Activated CD4-positive, alpha-beta T cell treated with anti-CD3 and anti-CD28 coated beads for 36 hours (primary cell): Measurements from ENCODE around the gene MSH3. TPM values are rescaled to one million over a fixed set of nuclear protein-coding genes. Genes with fewer than 3 reads are reported as not detected.
A peak's percentile ranks its signal among the peaks of the same experiment; 100 is the strongest.

Experiments used
- ATAC-seq: fragments of 200-7000 bp; cut with Tn5 transposase; one replicate; pipeline ENCODE4 v1.10.0; 2021; ENCODE audit warnings: mild to moderate bottlenecking, moderate library complexity
- CTCF ChIA-PET: fragments of 350-600 bp; sonication (Branson Sonifier 250); formaldehyde crosslinking; loops from one replicate; lab custom pipeline; 2021; ENCODE audit warnings: antibody characterized with exemption; lab: Charles Lee
- POLR2A ChIA-PET: fragments of 350-600 bp; sonication (Branson Sonifier 250); formaldehyde crosslinking; loops from one replicate; lab custom pipeline; 2021; ENCODE audit warnings: antibody characterized with exemption, inconsistent platforms; lab: Charles Lee
- DNase-seq: peaks from one replicate; pipeline ENCODE4 v3.0.0-alpha.2; 2020
- H3K27ac Mint-ChIP-seq: one replicate; pipeline ENCODE4 v1.8.0; 2021; ENCODE audit warnings: mixed read lengths
- H3K27me3 Mint-ChIP-seq: one replicate; pipeline ENCODE4 v1.8.0; 2021; ENCODE audit warnings: mixed read lengths
- H3K36me3 Mint-ChIP-seq: one replicate; pipeline ENCODE4 v1.8.0; 2021; ENCODE audit warnings: low read depth, mixed read lengths
- H3K4me1 Mint-ChIP-seq: one replicate; pipeline ENCODE4 v1.8.0; 2021; ENCODE audit warnings: mixed read lengths
- H3K4me3 Mint-ChIP-seq: one replicate; pipeline ENCODE4 v1.8.0; 2021; ENCODE audit warnings: mild to moderate bottlenecking, moderate library complexity, mixed read lengths
- H3K9me3 Mint-ChIP-seq: one replicate; pipeline ENCODE4 v1.8.0; 2021; ENCODE audit warnings: low read depth, mixed read lengths
- intact Hi-C, 2 experiments: fragments of 100-400 bp; cut with DNase I in 1 of 2; cut with micrococcal nuclease in 1 of 2; formaldehyde crosslinking; loops; one replicate each; pipeline versions ENCODE4 v1.14.2 to v1.15.1; 2022 to 2024; cut with DNase I, micrococcal nuclease
- total RNA-seq, 2 experiments: library from RNA; stranded (reverse); gene quantifications; one replicate each; pipeline ENCODE4 v1.2.3, GENCODE V29; 2021

Gene MSH3
- total RNA-seq, 2 experiments from 2014 or later, result 25.6 to 27.1 TPM

DNA sequence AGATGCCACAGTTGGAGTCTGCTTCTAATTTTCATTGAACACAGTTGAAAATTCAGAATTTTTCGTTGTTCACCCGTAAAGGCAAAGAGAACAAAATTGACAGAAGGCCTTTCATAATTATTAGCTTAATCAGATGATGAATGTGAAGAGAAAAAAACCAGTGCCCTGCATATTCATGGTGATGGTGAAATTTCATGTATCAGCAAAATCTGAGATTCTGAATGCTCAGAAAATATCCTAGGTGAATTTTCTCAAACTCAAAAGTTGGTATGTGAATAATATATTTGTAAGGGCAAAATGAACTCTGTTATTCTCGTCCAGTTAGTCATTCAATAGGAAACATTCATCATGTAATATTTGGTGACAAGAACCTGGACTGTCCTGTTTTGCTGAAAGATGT is 136.2 kb downstream of the MSH3 start:
- CTCF ChIA-PET, result interaction anchor here (1.2 kb wide), 1 partner anchor 254 kb away, joined by 3 read pairs; no protein-coding TSS in a partner anchor
- no peak for DNase-seq
- ATAC-seq, result no peak
- Mint-ChIP-seq H3K27me3 (no peaks in the 10 kb centered on the region), H3K27ac (no peak overlapping the region), H3K9me3 (no peaks in the 10 kb centered on the region), H3K4me3 (no peak overlapping the region), H3K36me3 (peaks cover 14% of the 10 kb centered on the region), H3K4me1 (peaks cover 9% of the 10 kb centered on the region)
- intact Hi-C loops, result no loop called here
- POLR2A ChIA-PET, result no interaction called here

DNA sequence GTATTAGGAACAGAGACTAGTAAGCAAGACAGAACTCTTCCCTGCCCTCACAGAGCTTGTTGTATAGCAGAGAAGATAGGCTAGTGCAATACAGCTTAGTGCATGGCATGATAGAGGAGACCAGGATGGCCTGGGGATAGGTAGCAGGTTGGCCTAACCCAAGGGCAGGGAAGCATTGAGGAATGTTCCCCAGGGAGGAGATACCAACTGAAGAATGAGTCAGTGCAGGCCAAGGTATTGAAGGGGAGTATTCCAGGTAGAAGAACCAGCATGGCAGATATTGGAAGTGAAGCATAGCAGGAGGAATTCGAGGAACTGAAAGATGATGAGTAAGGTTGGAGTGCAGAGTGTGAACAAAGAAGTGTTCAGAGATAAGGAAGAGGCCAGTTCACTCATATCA is 138.9 kb downstream of the MSH3 start:
- H3K27me3 Mint-ChIP-seq, result no peaks in the 10 kb centered on the region

DNA sequence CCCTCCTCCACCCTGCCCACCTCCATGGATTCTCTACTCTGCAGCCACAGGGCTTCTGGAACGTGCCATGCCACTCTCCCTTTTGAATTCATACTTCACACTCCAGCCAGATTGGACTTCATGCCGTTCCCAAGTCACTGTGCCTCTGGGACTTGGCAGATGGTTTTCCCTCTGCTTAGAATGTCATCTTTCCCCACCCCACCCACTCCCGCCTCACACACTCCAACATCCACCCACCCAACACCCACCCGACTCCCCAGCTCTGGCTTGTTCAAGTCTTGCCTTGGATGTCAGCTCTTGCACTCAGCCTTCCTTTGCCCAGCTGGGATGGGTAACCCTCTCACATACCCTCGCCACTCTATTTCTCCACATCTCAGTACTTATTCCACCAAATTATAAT is 142.4 kb downstream of the MSH3 start:
- ATAC-seq, result no peak

More for the DNA sequence above, 138.9 kb downstream of the MSH3 start:
- no peak overlapping the region for H3K27ac Mint-ChIP-seq
- peaks cover 9% of the 10 kb centered on the region for H3K4me1 Mint-ChIP-seq
- H3K9me3 Mint-ChIP-seq, result no peaks in the 10 kb centered on the region
- ATAC-seq (no peak), DNase-seq (no peak)
- peaks cover 21% of the 10 kb centered on the region for H3K36me3 Mint-ChIP-seq
- ChIA-PET CTCF (no interaction called here), POLR2A (no interaction called here)
- intact Hi-C loops, result no loop called here
- no peak overlapping the region for H3K4me3 Mint-ChIP-seq

GRCh38 chr5:80797428-80798024 is 143.1 kb downstream of the MSH3 start:
- POLR2A ChIA-PET, result no interaction called here
- CTCF ChIA-PET, result no interaction called here
- intact Hi-C loops, result no loop called here
- H3K4me3 Mint-ChIP-seq, result no peak overlapping the region
- no peak overlapping the region for H3K27ac Mint-ChIP-seq
- H3K4me1 Mint-ChIP-seq, result no peaks in the 10 kb centered on the region
- no peaks in the 10 kb centered on the region for H3K27me3 Mint-ChIP-seq
- DNase-seq (no peak), ATAC-seq (no peak)
- H3K9me3 Mint-ChIP-seq, result no peaks in the 10 kb centered on the region
- H3K36me3 Mint-ChIP-seq, result peaks cover 19% of the 10 kb centered on the region

More for the DNA sequence above, 142.4 kb downstream of the MSH3 start:
- no peak for DNase-seq
- Mint-ChIP-seq H3K4me3 (no peak overlapping the region), H3K27ac (no peak overlapping the region), H3K4me1 (no peaks in the 10 kb centered on the region), H3K9me3 (no peaks in the 10 kb centered on the region), H3K27me3 (no peaks in the 10 kb centered on the region), H3K36me3 (peaks cover 21% of the 10 kb centered on the region)
- ChIA-PET CTCF (no interaction called here), POLR2A (no interaction called here)
- intact Hi-C loops, result no loop called here

- H3K4me1 Mint-ChIP-seq, result no peaks in the 10 kb centered on the region
- intact Hi-C loops, result no loop called here
- no peaks in the 10 kb centered on the region for H3K27me3 Mint-ChIP-seq
These were observed 143.7 kb downstream of the MSH3 start for GRCh38 chr5:80798166-80798565.

GRCh38 chr5:80798633-80799032 is 144.2 kb downstream of the MSH3 start:
- H3K27ac Mint-ChIP-seq, result no peak overlapping the region
- no peak overlapping the region for H3K4me3 Mint-ChIP-seq
- no peaks in the 10 kb centered on the region for H3K4me1 Mint-ChIP-seq
- intact Hi-C loops, result no loop called here
- no peak for ATAC-seq
- peaks cover 28% of the 10 kb centered on the region for H3K36me3 Mint-ChIP-seq
- DNase-seq, result no peak
- POLR2A ChIA-PET, result no interaction called here
- H3K27me3 Mint-ChIP-seq, result no peaks in the 10 kb centered on the region
- H3K9me3 Mint-ChIP-seq, result no peaks in the 10 kb centered on the region
- CTCF ChIA-PET, result interaction anchor here (0.6 to 1.1 kb wide), 3 partner anchors 79 to 228 kb away, joined by 3 to 6 read pairs (median 3); no protein-coding TSS in a partner anchor

More at GRCh38 chr5:80798166-80798565, 143.7 kb downstream of the MSH3 start:
- ChIA-PET POLR2A (no interaction called here), CTCF (no interaction called here)
- H3K4me3 Mint-ChIP-seq, result no peak overlapping the region
- H3K36me3 Mint-ChIP-seq, result peaks cover 24% of the 10 kb centered on the region
- DNase-seq (no peak), ATAC-seq (no peak)
- no peaks in the 10 kb centered on the region for H3K9me3 Mint-ChIP-seq
- H3K27ac Mint-ChIP-seq, result no peak overlapping the region

GRCh38 chr5:80799041-80799440 is 144.6 kb downstream of the MSH3 start:
- no peak overlapping the region for H3K4me3 Mint-ChIP-seq
- no peak for ATAC-seq
- H3K4me1 Mint-ChIP-seq, result no peaks in the 10 kb centered on the region
- intact Hi-C loops, result no loop called here
- H3K9me3 Mint-ChIP-seq, result no peaks in the 10 kb centered on the region
- no peak for DNase-seq
- POLR2A ChIA-PET, result no interaction called here
- H3K36me3 Mint-ChIP-seq, result peaks cover 28% of the 10 kb centered on the region
- H3K27me3 Mint-ChIP-seq, result no peaks in the 10 kb centered on the region
- CTCF ChIA-PET, result interaction anchor here (0.6 to 1.1 kb wide), 3 partner anchors 79 to 227 kb away, joined by 3 to 6 read pairs (median 3); no protein-coding TSS in a partner anchor
- H3K27ac Mint-ChIP-seq, result no peak overlapping the region

DNA sequence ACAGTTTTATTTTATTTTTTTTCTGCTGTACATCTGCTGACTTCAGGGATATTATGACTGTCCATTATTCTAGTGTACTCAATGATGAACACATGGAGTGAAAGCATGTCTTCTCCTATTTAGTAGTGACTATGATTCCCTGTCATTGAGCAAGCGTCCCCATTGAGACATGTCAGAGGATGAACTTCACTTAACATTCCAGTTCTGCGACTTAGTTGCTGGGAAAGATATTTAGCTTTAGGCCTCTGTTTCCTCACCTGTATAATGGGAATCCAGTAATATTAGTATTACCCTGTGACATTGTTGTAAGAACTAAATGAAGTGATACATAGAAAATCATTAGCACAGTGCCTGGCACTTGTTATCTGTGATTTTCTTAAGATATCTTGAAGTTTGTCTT is 145.1 kb downstream of the MSH3 start:
- H3K9me3 Mint-ChIP-seq, result no peaks in the 10 kb centered on the region
- no peaks in the 10 kb centered on the region for H3K4me1 Mint-ChIP-seq
- no peak for DNase-seq
- H3K27ac Mint-ChIP-seq, result no peak overlapping the region
- ATAC-seq, result no peak
- intact Hi-C loops, result no loop called here
- ChIA-PET CTCF (interaction anchor here (0.6 to 1.1 kb wide), 3 partner anchors 16 to 102 kb away, joined by 3 read pairs; no protein-coding TSS in a partner anchor), POLR2A (no interaction called here)
- H3K27me3 Mint-ChIP-seq, result no peaks in the 10 kb centered on the region
- peaks cover 28% of the 10 kb centered on the region for H3K36me3 Mint-ChIP-seq
- H3K4me3 Mint-ChIP-seq, result no peak overlapping the region

DNA sequence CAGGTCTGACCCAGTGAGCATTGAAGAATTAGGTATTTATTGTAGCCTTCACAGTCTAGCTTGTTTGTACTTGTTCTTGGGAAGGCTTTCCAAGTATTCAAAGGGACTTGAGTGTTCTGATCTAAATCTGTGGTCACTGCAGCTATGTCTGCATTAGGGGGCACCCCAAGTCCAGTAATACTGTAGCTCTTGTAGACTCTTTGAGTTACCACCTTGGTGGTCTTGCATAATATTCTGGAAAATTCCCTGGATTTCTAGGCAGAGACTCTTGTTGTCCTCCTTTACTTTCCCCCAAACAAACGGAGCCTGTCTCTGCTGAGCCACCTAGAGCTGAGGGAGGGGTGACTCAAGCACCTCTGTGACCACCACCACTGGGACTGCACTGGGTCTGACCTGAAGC is 149.9 kb downstream of the MSH3 start:
- no peak for ATAC-seq
- no peak overlapping the region for H3K4me3 Mint-ChIP-seq
- no peak for DNase-seq
- H3K4me1 Mint-ChIP-seq, result peaks cover 3% of the 10 kb centered on the region
- POLR2A ChIA-PET, result no interaction called here
- peaks cover 28% of the 10 kb centered on the region for H3K36me3 Mint-ChIP-seq
- CTCF ChIA-PET, result interaction anchor here (1.3 kb wide), 1 partner anchor 9 kb away, joined by 3 read pairs; no protein-coding TSS in a partner anchor
- no peaks in the 10 kb centered on the region for H3K27me3 Mint-ChIP-seq
- H3K9me3 Mint-ChIP-seq, result no peaks in the 10 kb centered on the region
- intact Hi-C loops, result no loop called here
- H3K27ac Mint-ChIP-seq, result no peak overlapping the region

- Mint-ChIP-seq H3K4me1 (peaks cover 3% of the 10 kb centered on the region), H3K36me3 (peaks cover 28% of the 10 kb centered on the region), H3K27me3 (no peaks in the 10 kb centered on the region), H3K4me3 (no peak overlapping the region), H3K9me3 (no peaks in the 10 kb centered on the region), H3K27ac (no peak overlapping the region)
- ATAC-seq (no peak), DNase-seq (no peak)
- intact Hi-C loops, result no loop called here
- ChIA-PET POLR2A (no interaction called here), CTCF (no interaction called here)
These were observed 150.6 kb downstream of the MSH3 start for GRCh38 chr5:80805038-80805437.

DNA sequence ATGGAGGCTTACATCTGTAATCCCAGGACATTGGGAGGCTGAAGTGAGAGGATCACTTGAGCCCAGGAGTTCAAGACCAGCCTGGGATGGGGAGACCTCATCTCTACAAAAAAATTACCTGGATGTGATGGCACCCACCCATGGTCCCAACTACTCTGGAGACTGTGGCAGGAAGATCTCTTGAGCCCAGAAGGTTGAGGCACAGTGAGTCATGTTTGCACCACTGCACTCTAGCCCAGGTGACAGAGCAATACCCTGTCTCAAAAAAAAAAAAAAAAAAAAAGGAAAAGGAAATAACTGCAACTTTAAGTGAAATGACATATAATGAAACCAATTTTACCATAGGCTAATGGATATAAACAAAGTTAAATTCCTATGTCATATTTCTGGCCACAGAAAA is 152.5 kb downstream of the MSH3 start:
- POLR2A ChIA-PET, result no interaction called here
- peaks cover 8% of the 10 kb centered on the region for H3K4me1 Mint-ChIP-seq
- ATAC-seq, result peak; percentile 55
- CTCF ChIA-PET, result no interaction called here
- H3K4me3 Mint-ChIP-seq, result no peak overlapping the region
- no peak overlapping the region for H3K27ac Mint-ChIP-seq
- no peak for DNase-seq
- intact Hi-C loops, result no loop called here
- H3K9me3 Mint-ChIP-seq, result peaks cover 2% of the 10 kb centered on the region
- H3K36me3 Mint-ChIP-seq, result peaks cover 24% of the 10 kb centered on the region
- no peaks in the 10 kb centered on the region for H3K27me3 Mint-ChIP-seq

- H3K36me3 Mint-ChIP-seq, result peaks cover 24% of the 10 kb centered on the region
- ATAC-seq (no peak), DNase-seq (no peak)
- H3K27ac Mint-ChIP-seq, result no peak overlapping the region
- no peaks in the 10 kb centered on the region for H3K27me3 Mint-ChIP-seq
- peaks cover 2% of the 10 kb centered on the region for H3K9me3 Mint-ChIP-seq
- CTCF ChIA-PET, result no interaction called here
- POLR2A ChIA-PET, result no interaction called here
- H3K4me1 Mint-ChIP-seq, result peaks cover 8% of the 10 kb centered on the region
- intact Hi-C loops, result no loop called here
- H3K4me3 Mint-ChIP-seq, result no peak overlapping the region
These were observed 155.0 kb downstream of the MSH3 start for GRCh38 chr5:80809451-80809850.
